H9 (cell line): ENCODE data around the gene MARF1. TPM values are rescaled to one million over a fixed set of nuclear protein-coding genes. Genes with fewer than 3 reads are reported as not detected.

Source experiments
- DNase-seq: peaks from one replicate; pipeline ENCODE4 v3.0.0-alpha.2; 2017
- H2AFZ ChIP-seq: one replicate; pipeline ENCODE4 v1.6.1; 2013; ENCODE audit warnings: mild to moderate bottlenecking, low read length, control low read depth, moderate library complexity
- H2AK5ac ChIP-seq: 2 replicates; pipeline ENCODE4 v1.6.1; 2013; ENCODE audit warnings: low read length, control low read depth, mixed read lengths; ENCODE audit not compliant: insufficient read length
- H2BK120ac ChIP-seq: one replicate; pipeline ENCODE4 v1.6.1; 2013; ENCODE audit warnings: low read depth, mild to moderate bottlenecking, low read length, control low read depth, inconsistent platforms; ENCODE audit not compliant: poor library complexity, severe bottlenecking
- H2BK12ac ChIP-seq: 2 replicates; pipeline ENCODE4 v1.6.1; 2013; ENCODE audit warnings: low read length, control low read depth, mixed read lengths, low read depth; ENCODE audit not compliant: insufficient read length
- H2BK15ac ChIP-seq: 2 replicates; pipeline ENCODE4 v1.6.1; 2013; ENCODE audit warnings: low read depth, low read length, control low read depth
- H2BK20ac ChIP-seq: one replicate; pipeline ENCODE4 v1.6.1; 2013; ENCODE audit warnings: low read depth, mild to moderate bottlenecking, low read length, control low read depth, inconsistent platforms; ENCODE audit not compliant: poor library complexity, severe bottlenecking
- H2BK5ac ChIP-seq: 2 replicates; pipeline ENCODE4 v1.6.1; 2013; ENCODE audit warnings: low read length, control low read depth, mixed read lengths; ENCODE audit not compliant: insufficient read length
- H3K14ac ChIP-seq: 2 replicates; pipeline ENCODE4 v1.6.1; 2013; ENCODE audit warnings: low read length, control low read depth; ENCODE audit not compliant: insufficient read depth
- H3K18ac ChIP-seq: 2 replicates; pipeline ENCODE4 v1.6.1; 2013; ENCODE audit warnings: low read depth, mild to moderate bottlenecking, mixed read lengths, low read length, control low read depth; ENCODE audit not compliant: insufficient read length
- H3K23ac ChIP-seq: 2 replicates; pipeline ENCODE4 v1.6.1; 2013; ENCODE audit warnings: low read length, control low read depth, mixed read lengths, low read depth; ENCODE audit not compliant: insufficient read length
- H3K23me2 ChIP-seq: 2 replicates; pipeline ENCODE4 v1.6.1; 2013; ENCODE audit warnings: low read depth, mild to moderate bottlenecking, mixed read lengths, low read length, control low read depth; ENCODE audit not compliant: insufficient read length, poor library complexity, severe bottlenecking
- H3K27ac ChIP-seq: 2 replicates; pipeline ENCODE4 v1.5.1; 2013; ENCODE audit warnings: low read length, control low read depth, mixed read lengths, low read depth; ENCODE audit not compliant: insufficient read length
- H3K27me3 ChIP-seq: 2 replicates; pipeline ENCODE4 v1.6.1; 2013; ENCODE audit warnings: low read length, control low read depth, inconsistent platforms; ENCODE audit not compliant: insufficient read depth
- H3K4ac ChIP-seq: 2 replicates; pipeline ENCODE4 v1.6.1; 2013; ENCODE audit warnings: low read depth, mild to moderate bottlenecking, control low read depth, inconsistent platforms, low read length, moderate library complexity
- H3K4me1 ChIP-seq: 2 replicates; pipeline ENCODE4 v1.6.1; 2013; ENCODE audit warnings: low read length, control low read depth, inconsistent platforms; ENCODE audit not compliant: insufficient read depth
- H3K4me2 ChIP-seq: 2 replicates; pipeline ENCODE4 v1.6.1; 2013; ENCODE audit warnings: low read length, control low read depth, mixed read lengths; ENCODE audit not compliant: insufficient read length, insufficient read depth
- H3K56ac ChIP-seq: 2 replicates; pipeline ENCODE4 v1.6.1; 2013; ENCODE audit warnings: low read depth, mild to moderate bottlenecking, mixed read lengths, low read length, control low read depth; ENCODE audit not compliant: insufficient read length
- H3K79me1 ChIP-seq: 2 replicates; pipeline ENCODE4 v1.6.1; 2013; ENCODE audit warnings: low read depth, mild to moderate bottlenecking, moderate library complexity, low read length, control low read depth, inconsistent platforms; ENCODE audit not compliant: insufficient read depth, poor library complexity, severe bottlenecking
- H3K79me2 ChIP-seq: 2 replicates; pipeline ENCODE4 v1.6.1; 2013; ENCODE audit warnings: low read length, control low read depth, inconsistent platforms; ENCODE audit not compliant: insufficient read depth
- H3K9ac ChIP-seq: 2 replicates; pipeline ENCODE4 v1.6.1; 2013; ENCODE audit warnings: low read length, control low read depth, mixed read lengths; ENCODE audit not compliant: insufficient read length; ENCODE audit errors: extremely low read depth
- H3K9me3 ChIP-seq: one replicate; pipeline ENCODE4 v1.6.1; 2013; ENCODE audit warnings: low read depth, low read length, inconsistent platforms; ENCODE audit not compliant: control insufficient read depth
- H3T11ph ChIP-seq: one replicate; pipeline ENCODE4 v1.6.1; 2013; ENCODE audit warnings: mild to moderate bottlenecking, low read length, control low read depth, inconsistent platforms
- H4K20me1 ChIP-seq: one replicate; pipeline ENCODE4 v1.6.1; 2013; ENCODE audit not compliant: control insufficient read depth, insufficient read length, insufficient read depth
- H4K5ac ChIP-seq: 2 replicates; pipeline ENCODE4 v1.6.1; 2013; ENCODE audit warnings: low read depth, mild to moderate bottlenecking, mixed read lengths, low read length, control low read depth; ENCODE audit not compliant: insufficient read length
- H4K8ac ChIP-seq: replicated peaks from 2 replicates; pipeline ENCODE4 v1.6.1; 2013; ENCODE audit warnings: low read length, control low read depth, mixed read lengths, low read depth; ENCODE audit not compliant: insufficient read length
- H4K91ac ChIP-seq: 2 replicates; pipeline ENCODE4 v1.6.1; 2013; ENCODE audit warnings: low read depth, mild to moderate bottlenecking, moderate library complexity, mixed read lengths, low read length, control low read depth; ENCODE audit not compliant: insufficient read length
- H3K27ac Mint-ChIP-seq, 3 experiments: 2 replicates in 2 of 3; 3 replicates in 1 of 3; pipeline ENCODE4 v1.8.0; 2020 to 2021; ENCODE audit warnings: mixed read lengths in 3 of 3, mild to moderate bottlenecking in 1 of 3, moderate library complexity in 1 of 3
- H3K27me3 Mint-ChIP-seq: 2 replicates; pipeline ENCODE4 v1.8.0; 2021; ENCODE audit warnings: low read depth, mild to moderate bottlenecking, moderate library complexity, mixed read lengths
- H3K36me3 Mint-ChIP-seq, 3 experiments: 2 replicates in 2 of 3; 3 replicates in 1 of 3; pipeline ENCODE4 v1.8.0; 2020 to 2021; ENCODE audit warnings: low read depth in 3 of 3, mixed read lengths in 3 of 3; ENCODE audit not compliant: insufficient read depth in 1 of 3
- H3K4me1 Mint-ChIP-seq, 2 experiments: 2 replicates each; pipeline ENCODE4 v1.8.0; 2020; ENCODE audit warnings: mixed read lengths in 2 of 2
- H3K4me3 Mint-ChIP-seq, 2 experiments: 2 replicates in 1 of 2; 3 replicates in 1 of 2; pipeline ENCODE4 v1.8.0; 2020 to 2021; ENCODE audit warnings: mild to moderate bottlenecking in 2 of 2, mixed read lengths in 2 of 2, moderate library complexity in 1 of 2
- H3K9me3 Mint-ChIP-seq, 2 experiments: 2 replicates in 1 of 2; 3 replicates in 1 of 2; pipeline ENCODE4 v1.8.0; 2020; ENCODE audit warnings: mild to moderate bottlenecking in 2 of 2, mixed read lengths in 2 of 2, moderate library complexity in 1 of 2
- WGBS: extraction: QIAGEN DNeasy Blood & Tissue Kit; methylation state at CpG from one replicate; pipeline ENCODE4 v1.1.7; 2013; ENCODE audit warnings: missing lambda C conversion rate, low lambda C conversion rate, mixed read lengths; ENCODE audit not compliant: insufficient read length; ENCODE audit errors: extremely low coverage; 5-methylcytosine and 5-hydroxymethylcytosine counted together
- total RNA-seq: library from RNA; stranded (reverse); gene quantifications from 2 replicates; pipeline ENCODE4 v1.2.1, GENCODE V29; 2021
- TF ChIP-seq, protein P1 (sequence below): fragments of 200-600 bp; sonication (generic); conservative IDR thresholded peaks from 3 replicates; pipeline ENCODE4 v1.8.0; 2021; ENCODE audit warnings: antibody characterized with exemption, mild to moderate bottlenecking

The MARF1 gene
- total RNA-seq, 1 experiment from 2014 or later: 23.3 TPM

DNA sequence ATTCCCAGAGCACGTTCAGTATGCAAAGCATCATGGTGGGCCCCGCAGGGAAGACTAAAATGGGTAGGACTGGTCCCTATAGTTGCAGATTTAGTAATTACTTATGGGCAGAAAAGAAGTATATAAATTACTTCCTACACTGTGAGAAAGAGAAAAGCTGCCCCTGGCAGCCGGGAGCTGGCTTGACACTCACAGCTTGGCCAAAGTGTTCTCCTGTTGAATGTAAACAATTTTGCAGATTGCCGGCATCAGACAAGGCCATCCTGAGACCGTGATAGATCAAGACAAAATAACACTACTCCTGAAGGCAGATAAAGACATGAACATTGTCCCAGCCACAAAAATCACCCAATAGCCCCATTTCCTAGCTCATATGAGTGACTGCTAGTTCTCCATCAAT, 98.5 kb downstream of the MARF1 start:
- Mint-ChIP-seq H3K4me1 (peaks cover 16 to 21% of the 10 kb centered on the region in 2 experiments), H3K4me3 (no peak overlapping the region), H3K36me3 (peaks cover 0 to 20% (median 19%) of the 10 kb centered on the region in 3 experiments; a peak in 6 of 7 replicates), H3K27me3 (no peaks in the 10 kb centered on the region), H3K27ac (no peak overlapping the region; a peak in 1 of 7 replicates), H3K9me3 (peaks cover 16 to 17% of the 10 kb centered on the region in 2 experiments)
- no peak overlapping the region for H2BK12ac ChIP-seq
- no peak overlapping the region for H2AFZ ChIP-seq
- TF ChIP-seq, protein P1, sequence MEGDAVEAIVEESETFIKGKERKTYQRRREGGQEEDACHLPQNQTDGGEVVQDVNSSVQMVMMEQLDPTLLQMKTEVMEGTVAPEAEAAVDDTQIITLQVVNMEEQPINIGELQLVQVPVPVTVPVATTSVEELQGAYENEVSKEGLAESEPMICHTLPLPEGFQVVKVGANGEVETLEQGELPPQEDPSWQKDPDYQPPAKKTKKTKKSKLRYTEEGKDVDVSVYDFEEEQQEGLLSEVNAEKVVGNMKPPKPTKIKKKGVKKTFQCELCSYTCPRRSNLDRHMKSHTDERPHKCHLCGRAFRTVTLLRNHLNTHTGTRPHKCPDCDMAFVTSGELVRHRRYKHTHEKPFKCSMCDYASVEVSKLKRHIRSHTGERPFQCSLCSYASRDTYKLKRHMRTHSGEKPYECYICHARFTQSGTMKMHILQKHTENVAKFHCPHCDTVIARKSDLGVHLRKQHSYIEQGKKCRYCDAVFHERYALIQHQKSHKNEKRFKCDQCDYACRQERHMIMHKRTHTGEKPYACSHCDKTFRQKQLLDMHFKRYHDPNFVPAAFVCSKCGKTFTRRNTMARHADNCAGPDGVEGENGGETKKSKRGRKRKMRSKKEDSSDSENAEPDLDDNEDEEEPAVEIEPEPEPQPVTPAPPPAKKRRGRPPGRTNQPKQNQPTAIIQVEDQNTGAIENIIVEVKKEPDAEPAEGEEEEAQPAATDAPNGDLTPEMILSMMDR: no peak
- no peak overlapping the region for H3K14ac ChIP-seq
- no peaks in the 10 kb centered on the region for H3K27me3 ChIP-seq
- no peaks in the 10 kb centered on the region for H3K79me1 ChIP-seq
- H3K9me3 ChIP-seq: no peaks in the 10 kb centered on the region
- no peak overlapping the region for H2BK15ac ChIP-seq
- H3K18ac ChIP-seq: no peak overlapping the region
- no peak for DNase-seq
- no peak overlapping the region for H3K23ac ChIP-seq
- no peak overlapping the region for H2BK5ac ChIP-seq
- no peak overlapping the region for H2AK5ac ChIP-seq
- H4K91ac ChIP-seq: no peak overlapping the region
- no peaks in the 10 kb centered on the region for H4K20me1 ChIP-seq
- no peaks in the 10 kb centered on the region for H3K79me2 ChIP-seq
- no peak overlapping the region for H3K56ac ChIP-seq
- H2BK120ac ChIP-seq: no peak overlapping the region
- H3K4me2 ChIP-seq: no peak overlapping the region
- no CpG with 5 or more reads among the region's 5 CpGs for WGBS
- no peak overlapping the region for H2BK20ac ChIP-seq
- no peaks in the 10 kb centered on the region for H3K23me2 ChIP-seq
- no peak overlapping the region for H4K5ac ChIP-seq
- no peak overlapping the region for H3K27ac ChIP-seq
- H3K4me1 ChIP-seq: no peaks in the 10 kb centered on the region; the same call in 1 of the 2 replicates
- no peak overlapping the region for H4K8ac ChIP-seq
- no peak overlapping the region for H3T11ph ChIP-seq
- no peak overlapping the region for H3K4ac ChIP-seq
- H3K9ac ChIP-seq: no peak overlapping the region

Other genes with a start within 250 kb of the MARF1 start
- 5.6 and 6.4 TPM in 2 replicates for gene MPV17L, start 247.4 kb downstream of the MARF1 start, total RNA-seq
- gene BMERB1, start 208.6 kb downstream of the MARF1 start, total RNA-seq: 16.6 and 19.5 TPM in 2 replicates
- gene NDE1, start 7.1 kb upstream of the MARF1 start, total RNA-seq: 45.9 and 49.6 TPM in 2 replicates
- 0.42 and 0.88 TPM in 2 replicates for gene MYH11, start 213.9 kb upstream of the MARF1 start, total RNA-seq
- 36.9 and 43.8 TPM in 2 replicates for gene CEP20, start 245.4 kb upstream of the MARF1 start, total RNA-seq